Activated naive CD4-positive, alpha-beta T cell treated with anti-CD3 and anti-CD28 coated beads, Interleukin-2, amount 10 ng/mL, durations not matched to agents 7 days and 5 days (primary cell): ENCODE data around the gene FRMD8.
A peak's percentile ranks its signal among the peaks of the same experiment; 100 is the strongest.

ENCODE experiments used
- CTCF ChIA-PET: fragments of 350-600 bp; sonication (Branson Sonifier 250); formaldehyde crosslinking; loops from one replicate; lab custom pipeline; 2021; ENCODE audit warnings: antibody characterized with exemption; lab: Charles Lee
- DNase-seq: peaks from one replicate; pipeline ENCODE4 v3.0.0-alpha.2; 2020
- H3K27ac Mint-ChIP-seq: one replicate; pipeline ENCODE4 v1.8.0; 2021; ENCODE audit warnings: mild to moderate bottlenecking, moderate library complexity, mixed read lengths
- H3K27me3 Mint-ChIP-seq: one replicate; pipeline ENCODE4 v1.8.0; 2021; ENCODE audit warnings: mild to moderate bottlenecking, mixed read lengths
- H3K36me3 Mint-ChIP-seq: one replicate; pipeline ENCODE4 v1.8.0; 2021; ENCODE audit warnings: mixed read lengths
- H3K4me1 Mint-ChIP-seq: one replicate; pipeline ENCODE4 v1.8.0; 2021; ENCODE audit warnings: mixed read lengths
- H3K4me3 Mint-ChIP-seq: one replicate; pipeline ENCODE4 v1.8.0; 2021; ENCODE audit warnings: mild to moderate bottlenecking, moderate library complexity, mixed read lengths
- H3K9me3 Mint-ChIP-seq: one replicate; pipeline ENCODE4 v1.8.0; 2021; ENCODE audit warnings: mixed read lengths

FRMD8 gene

GRCh38 chr11:65430406-65431217 lies 44.2 kb downstream of the FRMD8 start:
- Mint-ChIP-seq H3K27me3 (no peaks in the 10 kb centered on the region), H3K4me1 (peaks cover 88% of the 10 kb centered on the region), H3K36me3 (peaks cover 75% of the 10 kb centered on the region), H3K9me3 (no peaks in the 10 kb centered on the region), H3K4me3 (peak overlapping the region; percentile 87), H3K27ac (peak overlapping the region; percentile 97)
- DNase-seq = peak; percentile 38
- CTCF ChIA-PET = interaction anchor here (0.8 to 1.3 kb wide), 7 partner anchors 10 to 79 kb away, joined by 3 to 6 read pairs (median 3); no protein-coding TSS in a partner anchor

GRCh38 chr11:65431451-65432099 lies 45.1 kb downstream of the FRMD8 start:
- Mint-ChIP-seq H3K36me3 (peaks cover 75% of the 10 kb centered on the region), H3K27ac (peak overlapping the region; percentile 88), H3K9me3 (no peaks in the 10 kb centered on the region), H3K4me1 (peaks cover 92% of the 10 kb centered on the region), H3K27me3 (no peaks in the 10 kb centered on the region), H3K4me3 (peak overlapping the region; percentile 32)
- DNase-seq = peak; percentile 50
- CTCF ChIA-PET = interaction anchor here (1.0 to 1.4 kb wide), 2 partner anchors 14 to 33 kb away, joined by 3 to 8 read pairs; no protein-coding TSS in a partner anchor

GRCh38 chr11:65432100-65432650 lies 45.7 kb downstream of the FRMD8 start:
- H3K36me3 Mint-ChIP-seq = peaks cover 73% of the 10 kb centered on the region
- CTCF ChIA-PET = interaction anchor here (0.6 to 1.4 kb wide), 6 partner anchors 12 to 74 kb away, joined by 3 to 8 read pairs (median 5); no protein-coding TSS in a partner anchor
- peaks cover 90% of the 10 kb centered on the region for H3K4me1 Mint-ChIP-seq
- H3K9me3 Mint-ChIP-seq = no peaks in the 10 kb centered on the region
- peak overlapping the region; percentile 25 for H3K4me3 Mint-ChIP-seq
- no peak for DNase-seq
- no peaks in the 10 kb centered on the region for H3K27me3 Mint-ChIP-seq
- H3K27ac Mint-ChIP-seq = peak overlapping the region; percentile 88

GRCh38 chr11:65432686-65433582 lies 46.5 kb downstream of the FRMD8 start:
- H3K27ac Mint-ChIP-seq = peak overlapping the region; percentile 75
- H3K4me3 Mint-ChIP-seq = no peak overlapping the region
- H3K36me3 Mint-ChIP-seq = peaks cover 72% of the 10 kb centered on the region
- H3K27me3 Mint-ChIP-seq = no peaks in the 10 kb centered on the region
- peaks cover 87% of the 10 kb centered on the region for H3K4me1 Mint-ChIP-seq
- DNase-seq = no peak
- CTCF ChIA-PET = interaction anchor here (0.6 to 1.4 kb wide), 6 partner anchors 12 to 73 kb away, joined by 3 to 8 read pairs (median 5); no protein-coding TSS in a partner anchor
- no peaks in the 10 kb centered on the region for H3K9me3 Mint-ChIP-seq

- CTCF ChIA-PET = interaction anchor here (0.7 kb wide), 1 partner anchor 18 kb away, joined by 3 read pairs; no protein-coding TSS in a partner anchor
- Mint-ChIP-seq H3K36me3 (peaks cover 71% of the 10 kb centered on the region), H3K27me3 (no peaks in the 10 kb centered on the region), H3K4me3 (no peak overlapping the region), H3K27ac (peak overlapping the region; percentile 75), H3K4me1 (peaks cover 84% of the 10 kb centered on the region), H3K9me3 (no peaks in the 10 kb centered on the region)
- DNase-seq = no peak
These were observed 47.2 kb downstream of the FRMD8 start for GRCh38 chr11:65433657-65434056.

GRCh38 chr11:65434057-65434666 lies 47.7 kb downstream of the FRMD8 start:
- Mint-ChIP-seq H3K27me3 (no peaks in the 10 kb centered on the region), H3K4me3 (no peak overlapping the region), H3K27ac (peak overlapping the region; percentile 57), H3K4me1 (peaks cover 84% of the 10 kb centered on the region), H3K36me3 (peaks cover 74% of the 10 kb centered on the region), H3K9me3 (no peaks in the 10 kb centered on the region)
- CTCF ChIA-PET = interaction anchor here (0.7 kb wide), 1 partner anchor 18 kb away, joined by 3 read pairs; no protein-coding TSS in a partner anchor
- DNase-seq = no peak

- no peak for DNase-seq
- H3K4me3 Mint-ChIP-seq = no peak overlapping the region
- no peaks in the 10 kb centered on the region for H3K27me3 Mint-ChIP-seq
- CTCF ChIA-PET = no interaction called here
- H3K4me1 Mint-ChIP-seq = peaks cover 84% of the 10 kb centered on the region
- H3K9me3 Mint-ChIP-seq = no peaks in the 10 kb centered on the region
- H3K36me3 Mint-ChIP-seq = peaks cover 77% of the 10 kb centered on the region
- peak overlapping the region; percentile 57 for H3K27ac Mint-ChIP-seq
These were observed 48.4 kb downstream of the FRMD8 start for GRCh38 chr11:65434667-65435410.

- CTCF ChIA-PET = no interaction called here
- Mint-ChIP-seq H3K4me3 (no peak overlapping the region), H3K4me1 (peaks cover 84% of the 10 kb centered on the region), H3K9me3 (no peaks in the 10 kb centered on the region), H3K27me3 (no peaks in the 10 kb centered on the region), H3K27ac (peak overlapping the region; percentile 65), H3K36me3 (peaks cover 72% of the 10 kb centered on the region)
- no peak for DNase-seq
These were observed 49.0 kb downstream of the FRMD8 start for GRCh38 chr11:65435411-65435931.

- DNase-seq = no peak
- Mint-ChIP-seq H3K27me3 (no peaks in the 10 kb centered on the region), H3K27ac (peak overlapping the region; percentile 65), H3K4me1 (peaks cover 84% of the 10 kb centered on the region), H3K36me3 (peaks cover 71% of the 10 kb centered on the region), H3K4me3 (no peak overlapping the region), H3K9me3 (no peaks in the 10 kb centered on the region)
- CTCF ChIA-PET = interaction anchor here (1.6 kb wide), 1 partner anchor 32 kb away, joined by 5 read pairs; no protein-coding TSS in a partner anchor
These were observed 49.6 kb downstream of the FRMD8 start for GRCh38 chr11:65435981-65436411.

GRCh38 chr11:65436412-65437032 lies 50.1 kb downstream of the FRMD8 start:
- Mint-ChIP-seq H3K4me1 (peaks cover 84% of the 10 kb centered on the region), H3K9me3 (no peaks in the 10 kb centered on the region), H3K27me3 (no peaks in the 10 kb centered on the region), H3K4me3 (no peak overlapping the region), H3K36me3 (peaks cover 70% of the 10 kb centered on the region), H3K27ac (no peak overlapping the region)
- DNase-seq = no peak
- CTCF ChIA-PET = interaction anchor here (0.7 to 1.6 kb wide), 3 partner anchors 21 to 35 kb away, joined by 3 to 5 read pairs (median 5); no protein-coding TSS in a partner anchor

GRCh38 chr11:65437436-65438227 lies 51.2 kb downstream of the FRMD8 start:
- no peak for DNase-seq
- Mint-ChIP-seq H3K36me3 (peaks cover 68% of the 10 kb centered on the region), H3K9me3 (no peaks in the 10 kb centered on the region), H3K27me3 (no peaks in the 10 kb centered on the region), H3K4me1 (peaks cover 85% of the 10 kb centered on the region), H3K27ac (no peak overlapping the region), H3K4me3 (no peak overlapping the region)
- CTCF ChIA-PET = interaction anchor here (0.6 to 1.6 kb wide), 3 partner anchors 20 to 31 kb away, joined by 3 to 5 read pairs (median 5); no protein-coding TSS in a partner anchor
